Right lobe of liver (tissue), 6 donors: ENCODE data around the gene GSDME. TPM values are rescaled to one million over a fixed set of nuclear protein-coding genes. Genes with fewer than 3 reads are reported as not detected.

Source experiments
- ATAC-seq, 4 donors: fragments of 200-7000 bp; cut with Tn5 transposase; one replicate each; pipeline ENCODE4 v1.9.1; 2020; ENCODE audit warnings: mild to moderate bottlenecking in 4 of 4, moderate library complexity in 4 of 4
- DNase-seq, 3 donors: peaks; one replicate each; pipeline ENCODE4 v3.0.0-alpha.2; 2020
- H3K27ac ChIP-seq, 3 donors: fragments of 200-600 bp; one replicate each; pipeline ENCODE4 v1.8.0; 2022
- H3K27me3 ChIP-seq, 2 donors: fragments of 200-600 bp; one replicate each; pipeline ENCODE4 v1.8.0; 2022
- H3K36me3 ChIP-seq, 4 donors: fragments of 200-600 bp; sonication (generic) in 1 of 4; one replicate each; pipeline versions ENCODE4 v1.5.1 to v1.8.0; 2017 to 2022; ENCODE audit warnings: control low read depth in 1 of 4
- H3K4me1 ChIP-seq, 4 donors: fragments of 200-600 bp; sonication (generic) in 1 of 4; one replicate each; pipeline versions ENCODE4 v1.5.1 to v1.8.0; 2017 to 2022; ENCODE audit warnings: control low read depth in 1 of 4
- H3K4me3 ChIP-seq, 3 donors: fragments of 200-600 bp; one replicate each; pipeline ENCODE4 v1.8.0; 2022
- H3K9me3 ChIP-seq, 4 donors: fragments of 200-600 bp; sonication (generic) in 1 of 4; one replicate each; pipeline versions ENCODE4 v1.5.1 to v1.8.0; 2017 to 2022; ENCODE audit warnings: control low read depth in 1 of 4
- POLR2A ChIP-seq: fragments of 450-650 bp; IDR thresholded peaks from one replicate; pipeline ENCODE4 v1.6.1; 2017; ENCODE audit warnings: antibody characterized with exemption, mild to moderate bottlenecking
- WGBS: methylation state at CpG from one replicate; pipeline ENCODE4 v1.1.6; 2018; ENCODE audit warnings: low coverage, low lambda C conversion rate; ENCODE audit not compliant: insufficient coverage; ENCODE audit errors: missing lambda C conversion rate; 5-methylcytosine and 5-hydroxymethylcytosine counted together
- intact Hi-C, 2 donors: fragments of 100-400 bp; cut with DNase I; formaldehyde crosslinking; loops; one replicate each; pipeline versions ENCODE4 v1.11.2 to v1.14.1; 2022
- total RNA-seq, 6 experiments: library from RNA; depleted of rRNA in 2 of 6; stranded (reverse); fragments of >200 nt in 2 of 6; fragmentation: NEBNext Ultra II Directional in 3 of 6; extraction: Animal tissue kit (Norgen Biotek cat#: 25700) in 3 of 6; gene quantifications; one replicate each; pipeline versions ENCODE4 v1.1.0 to v1.2.4, GENCODE V29; 2016 to 2023
- TF ChIP-seq, protein P1 (sequence below), 4 donors: fragments of 200-600 bp in 3 of 4; fragments of 450-650 bp in 1 of 4; IDR thresholded peaks; one replicate each; pipeline versions ENCODE4 v1.5.1 to v1.8.0; 2016 to 2022; ENCODE audit warnings: antibody characterized with exemption in 4 of 4, mild to moderate bottlenecking in 2 of 4
- donor health status: DM: no; HTN: yes; CAD: no.
- donor health status: DM: no; HTN: no; CAD: no.
- donor health status: DM: no; HTN: no; CAD: no.
- donor health status: DM: no; HTN: yes; CAD: no.
- donor health status: DM: no; HTN: yes; CAD: no.

Gene GSDME
- total RNA-seq, 6 experiments from 2014 or later, result 3.1 to 10.2 (median 5.8) TPM

DNA sequence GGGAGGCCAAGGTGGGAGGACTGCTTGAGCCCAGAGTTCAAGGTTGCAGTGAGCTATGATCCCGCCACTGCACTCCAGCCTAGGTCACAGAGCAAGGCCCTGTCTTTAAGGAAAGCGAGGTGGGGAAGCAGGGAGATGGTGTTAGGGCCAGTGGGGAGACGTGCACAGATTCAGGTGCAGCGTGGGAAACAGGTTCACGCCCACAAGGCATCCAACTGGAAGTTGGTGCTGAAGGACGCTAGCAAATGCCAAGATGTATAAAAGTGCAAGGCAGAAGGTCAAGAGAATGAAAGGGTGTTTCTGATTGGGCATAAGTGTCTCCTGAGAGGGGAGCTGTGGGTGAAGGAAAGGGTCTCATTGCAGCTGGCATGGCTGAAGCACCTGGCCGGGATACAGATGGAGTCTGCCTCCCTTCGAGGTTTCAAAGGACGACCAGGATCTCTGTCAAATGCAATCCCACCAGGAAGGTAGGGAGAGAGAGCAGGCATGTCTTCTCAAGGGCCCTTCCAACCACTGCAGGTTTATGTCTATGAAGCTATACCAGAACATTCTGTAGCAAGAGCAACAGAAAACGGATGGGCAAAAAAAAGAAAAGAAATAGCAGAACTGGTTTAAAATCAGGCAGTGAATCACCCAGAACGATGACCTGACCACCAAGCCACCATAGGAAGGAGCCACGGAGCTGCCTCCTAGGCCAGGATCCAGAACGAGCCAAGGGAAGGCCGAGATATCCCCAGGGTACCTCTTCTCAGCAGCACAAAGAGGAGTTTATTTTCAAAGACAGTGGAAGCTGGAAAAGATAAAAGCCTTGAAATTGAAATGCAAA is 43.2 kb downstream of the GSDME start:
- Histone ChIP-seq H3K27ac (no peak overlapping the region), H3K4me3 (no peak overlapping the region), H3K4me1 (no peaks in the 10 kb centered on the region), H3K36me3 (no peaks in the 10 kb centered on the region), H3K9me3 (no peaks in the 10 kb centered on the region), H3K27me3 (no peaks in the 10 kb centered on the region)
- TF ChIP-seq POLR2A, result no peak
- TF ChIP-seq, protein P1, sequence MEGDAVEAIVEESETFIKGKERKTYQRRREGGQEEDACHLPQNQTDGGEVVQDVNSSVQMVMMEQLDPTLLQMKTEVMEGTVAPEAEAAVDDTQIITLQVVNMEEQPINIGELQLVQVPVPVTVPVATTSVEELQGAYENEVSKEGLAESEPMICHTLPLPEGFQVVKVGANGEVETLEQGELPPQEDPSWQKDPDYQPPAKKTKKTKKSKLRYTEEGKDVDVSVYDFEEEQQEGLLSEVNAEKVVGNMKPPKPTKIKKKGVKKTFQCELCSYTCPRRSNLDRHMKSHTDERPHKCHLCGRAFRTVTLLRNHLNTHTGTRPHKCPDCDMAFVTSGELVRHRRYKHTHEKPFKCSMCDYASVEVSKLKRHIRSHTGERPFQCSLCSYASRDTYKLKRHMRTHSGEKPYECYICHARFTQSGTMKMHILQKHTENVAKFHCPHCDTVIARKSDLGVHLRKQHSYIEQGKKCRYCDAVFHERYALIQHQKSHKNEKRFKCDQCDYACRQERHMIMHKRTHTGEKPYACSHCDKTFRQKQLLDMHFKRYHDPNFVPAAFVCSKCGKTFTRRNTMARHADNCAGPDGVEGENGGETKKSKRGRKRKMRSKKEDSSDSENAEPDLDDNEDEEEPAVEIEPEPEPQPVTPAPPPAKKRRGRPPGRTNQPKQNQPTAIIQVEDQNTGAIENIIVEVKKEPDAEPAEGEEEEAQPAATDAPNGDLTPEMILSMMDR (IDR thresholded peaks at IDR 0.05), result no peak
- ATAC-seq (no peak), DNase-seq (no peak)
- 83% methylated on average over 7 of the region's 14 CpGs for WGBS
- intact Hi-C loops, result no loop called here

DNA sequence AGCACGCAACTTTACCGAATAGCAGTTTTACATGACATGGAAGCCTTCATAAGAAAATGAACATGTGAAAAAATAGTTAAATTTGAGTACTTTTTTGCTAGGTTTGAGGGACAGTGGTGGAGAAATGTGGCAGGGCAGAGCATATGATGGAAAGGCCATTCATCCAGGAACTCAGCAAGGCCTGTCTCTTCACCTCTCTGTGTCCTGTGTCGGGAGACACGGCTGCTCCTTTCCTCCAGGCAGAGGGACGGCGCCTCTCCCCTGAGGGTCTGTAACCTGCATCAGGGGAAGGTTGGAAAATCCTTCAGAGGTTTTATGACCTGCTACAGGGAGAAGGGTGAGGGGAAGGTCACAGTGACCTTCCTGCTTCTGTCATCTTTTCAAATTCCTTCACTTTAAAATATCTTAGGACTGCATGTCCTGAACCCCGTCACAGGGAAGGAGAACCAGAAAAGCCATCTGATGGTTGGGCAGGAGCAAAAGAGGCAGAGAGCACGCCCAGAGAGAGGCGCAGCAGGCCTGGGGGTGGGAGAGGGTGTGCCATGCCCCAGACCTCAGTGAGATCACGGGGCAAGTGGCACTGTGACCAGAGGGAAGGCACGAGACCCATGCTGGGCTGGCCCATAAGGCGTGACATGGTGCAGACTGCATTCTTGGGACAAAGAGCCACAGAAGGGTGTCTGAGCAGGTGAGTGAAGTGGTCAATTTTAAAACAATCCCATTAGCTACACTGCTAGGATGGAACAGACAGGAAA is 44.0 kb downstream of the GSDME start:
- no peaks in the 10 kb centered on the region for H3K4me1 ChIP-seq
- no peak overlapping the region for H3K4me3 ChIP-seq
- H3K27ac ChIP-seq, result no peak overlapping the region
- no peaks in the 10 kb centered on the region for H3K27me3 ChIP-seq
- H3K9me3 ChIP-seq, result no peaks in the 10 kb centered on the region
- no peaks in the 10 kb centered on the region for H3K36me3 ChIP-seq
- 83% methylated on average over 5 of the region's 12 CpGs for WGBS
- TF ChIP-seq POLR2A, result no peak
- TF ChIP-seq, protein P1 (IDR thresholded peaks at IDR 0.05), result no peak
- no peak for ATAC-seq
- intact Hi-C loops, result no loop called here
- no peak for DNase-seq

GRCh38 chr7:24709585-24710360 is 47.5 kb downstream of the GSDME start:
- DNase-seq (no peak), ATAC-seq (no peak)
- Histone ChIP-seq H3K9me3 (no peaks in the 10 kb centered on the region), H3K4me3 (no peak overlapping the region), H3K27me3 (no peaks in the 10 kb centered on the region), H3K4me1 (no peaks in the 10 kb centered on the region), H3K27ac (no peak overlapping the region), H3K36me3 (no peaks in the 10 kb centered on the region)
- intact Hi-C loops, result no loop called here
- 96% methylated on average over 10 of the region's 15 CpGs for WGBS
- no peak for TF ChIP-seq POLR2A
- TF ChIP-seq, protein P1 (IDR thresholded peaks at IDR 0.05), result no peak

DNA sequence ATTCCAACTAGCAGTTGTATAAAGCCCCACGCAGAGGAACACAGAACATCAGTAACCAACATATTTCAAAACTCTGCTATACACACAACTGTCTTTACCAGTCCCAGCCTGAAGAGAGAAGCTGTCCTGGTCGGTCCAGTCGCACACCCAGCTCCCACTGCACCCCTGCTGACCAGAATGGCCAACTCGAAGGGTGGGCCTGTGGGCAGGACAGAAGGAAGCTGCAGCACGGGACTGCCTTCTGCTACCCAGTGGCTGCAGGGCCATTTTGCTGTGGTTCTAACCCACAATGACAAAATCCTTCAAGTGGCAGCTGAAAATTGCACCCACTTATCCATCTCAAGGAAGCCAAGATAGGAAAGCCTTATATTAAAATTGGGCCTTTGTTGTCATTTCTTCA is 48.2 kb downstream of the GSDME start:
- intact Hi-C loops, result no loop called here
- ATAC-seq, result no peak
- WGBS, result 100% methylated on average over 1 of the region's 5 CpGs

More for the DNA sequence above, 48.2 kb downstream of the GSDME start:
- H3K4me3 ChIP-seq, result no peak overlapping the region
- no peaks in the 10 kb centered on the region for H3K27me3 ChIP-seq
- no peak overlapping the region for H3K27ac ChIP-seq
- H3K4me1 ChIP-seq, result no peaks in the 10 kb centered on the region
- H3K36me3 ChIP-seq, result no peaks in the 10 kb centered on the region
- TF ChIP-seq, protein P1 (IDR thresholded peaks at IDR 0.05), result no peak
- no peak for TF ChIP-seq POLR2A
- H3K9me3 ChIP-seq, result no peaks in the 10 kb centered on the region
- DNase-seq, result no peak
